Neural cell (in vitro differentiated cells): ENCODE measurements around the gene AEN. TPM values are rescaled to one million over a fixed set of nuclear protein-coding genes. Genes with fewer than 3 reads are reported as not detected.

ENCODE experiments used
- H2AFZ ChIP-seq: fragments of 200-600, 300-800 bp; sonication (generic), shearing (Covaris generic); 2 replicates; pipeline ENCODE4 v1.6.0; 2014; ENCODE audit warnings: low read depth, mild to moderate bottlenecking, antibody characterized with exemption, low read length, moderate library complexity
- H3F3A ChIP-seq: fragments of 200-600 bp; shearing (Covaris generic); 2 replicates; pipeline ENCODE4 v1.6.1; 2016; ENCODE audit warnings: mild to moderate bottlenecking, moderate library complexity, mixed read lengths, antibody characterized with exemption, low read length; ENCODE audit not compliant: insufficient read depth, poor library complexity, severe bottlenecking
- H3K27ac ChIP-seq: fragments of 200-600, 300-800 bp; sonication (generic), shearing (Covaris generic); 2 replicates; pipeline ENCODE4 v1.5.1; 2014; ENCODE audit warnings: mild to moderate bottlenecking, low read length, moderate library complexity
- H3K27me3 ChIP-seq: fragments of 300-800, 200-600 bp; sonication (generic), shearing (Covaris generic); 2 replicates; pipeline ENCODE4 v1.6.0; 2014; ENCODE audit warnings: mild to moderate bottlenecking, low read depth, low read length, moderate library complexity; ENCODE audit not compliant: insufficient read depth
- H3K36me3 ChIP-seq: fragments of 300-800, 200-600 bp; sonication (generic), shearing (Covaris generic); 2 replicates; pipeline ENCODE4 v1.5.1; 2014; ENCODE audit warnings: mild to moderate bottlenecking, antibody characterized with exemption, low read length, moderate library complexity; ENCODE audit not compliant: insufficient read depth
- H3K4me2 ChIP-seq: fragments of 300-800, 200-600 bp; sonication (generic), shearing (Covaris generic); 2 replicates; pipeline ENCODE4 v1.6.0; 2014; ENCODE audit warnings: mild to moderate bottlenecking, low read length
- H3K4me3 ChIP-seq: fragments of 300-800, 200-600 bp; sonication (generic), shearing (Covaris generic); 2 replicates; pipeline ENCODE4 v1.5.1; 2014; ENCODE audit warnings: mild to moderate bottlenecking, low read length, moderate library complexity
- H3K79me2 ChIP-seq: fragments of 200-600 bp; shearing (Covaris generic); replicated peaks from 2 replicates; pipeline ENCODE4 v1.6.0; 2014; ENCODE audit warnings: mild to moderate bottlenecking, low read length, moderate library complexity; ENCODE audit not compliant: insufficient read depth
- H3K9ac ChIP-seq: fragments of 300-800, 200-600 bp; sonication (generic), shearing (Covaris generic); 2 replicates; pipeline ENCODE4 v1.6.1; 2016; ENCODE audit warnings: mild to moderate bottlenecking, low read length, mixed read lengths
- H3K9me2 ChIP-seq: fragments of 200-600 bp; shearing (Covaris generic); 2 replicates; pipeline ENCODE4 v1.6.1; 2016; ENCODE audit warnings: mild to moderate bottlenecking, low read length, mixed read lengths; ENCODE audit not compliant: insufficient read depth
- H3K9me3 ChIP-seq: fragments of 200-600, 300-800 bp; sonication (generic), shearing (Covaris generic); 2 replicates; pipeline ENCODE4 v1.6.1; 2016; ENCODE audit warnings: mild to moderate bottlenecking, mixed run types, low read length, moderate library complexity, mixed read lengths
- H4K20me1 ChIP-seq: fragments of 200-600 bp; shearing (Covaris generic); 2 replicates; pipeline ENCODE4 v1.6.1; 2016; ENCODE audit warnings: mild to moderate bottlenecking, mixed run types; ENCODE audit not compliant: insufficient read depth
- CTCF ChIP-seq: fragments of 450-650 bp; IDR thresholded peaks from 2 replicates; pipeline ENCODE4 v1.5.1; 2014; ENCODE audit warnings: antibody characterized with exemption, mild to moderate bottlenecking, moderate library complexity; ENCODE audit not compliant: poor library complexity, severe bottlenecking
- EP300 ChIP-seq: fragments of 450-650 bp; conservative IDR thresholded peaks from 2 replicates; pipeline ENCODE4 v1.6.1; 2014; ENCODE audit warnings: antibody characterized with exemption, mild to moderate bottlenecking, moderate library complexity; ENCODE audit not compliant: poor library complexity, severe bottlenecking
- EZH2 ChIP-seq: fragments of 200-600, 300-800 bp; shearing (Covaris generic), sonication (generic); IDR thresholded peaks from 2 replicates; pipeline ENCODE4 v1.6.1; 2014; ENCODE audit warnings: antibody characterized with exemption, low read length, borderline replicate concordance, mild to moderate bottlenecking; ENCODE audit not compliant: insufficient read depth, poor library complexity, severe bottlenecking
- MXI1 ChIP-seq: fragments of 450-650 bp; conservative IDR thresholded peaks from 2 replicates; pipeline ENCODE4 v1.6.1; 2014; ENCODE audit warnings: antibody characterized with exemption, mild to moderate bottlenecking; ENCODE audit not compliant: poor library complexity, severe bottlenecking
- POLR2AphosphoS5 ChIP-seq: IDR thresholded peaks from 2 replicates; pipeline ENCODE4 v1.6.1; 2012
- RAD21 ChIP-seq: fragments of 450-650 bp; conservative IDR thresholded peaks from 2 replicates; pipeline ENCODE4 v1.6.1; 2014; ENCODE audit warnings: antibody characterized with exemption, mild to moderate bottlenecking, moderate library complexity
- REST ChIP-seq: IDR thresholded peaks from 2 replicates; pipeline ENCODE4 v1.6.1; 2012; ENCODE audit warnings: borderline replicate concordance
- SMC3 ChIP-seq: fragments of 450-650 bp; conservative IDR thresholded peaks from 2 replicates; pipeline ENCODE4 v1.6.1; 2014; ENCODE audit warnings: antibody characterized with exemption, mild to moderate bottlenecking, moderate library complexity; ENCODE audit not compliant: poor library complexity
- TAF1 ChIP-seq: IDR thresholded peaks from 2 replicates; pipeline ENCODE4 v1.6.1; 2012; ENCODE audit warnings: low read depth
- polyA plus RNA-seq: library from polyadenylated mRNA; depleted of rRNA; stranded (reverse); fragments of >200 nt; gene quantifications from 2 replicates; pipeline ENCODE4 v1.2.3, GENCODE V29; 2014

The AEN gene
- polyA plus RNA-seq, 1 donor from 2014 or later = 17.2 TPM

GRCh38 chr15:88648357-88649214 lies 27.4 kb downstream of the AEN start:
- H3K9ac ChIP-seq = no peak overlapping the region
- no peaks in the 10 kb centered on the region for H3K9me3 ChIP-seq
- no peaks in the 10 kb centered on the region for H3K27me3 ChIP-seq
- H3F3A ChIP-seq = no peaks in the 10 kb centered on the region
- no peak overlapping the region for H2AFZ ChIP-seq
- no peaks in the 10 kb centered on the region for H3K9me2 ChIP-seq
- no peak overlapping the region for H3K4me2 ChIP-seq
- no peaks in the 10 kb centered on the region for H4K20me1 ChIP-seq
- no peak overlapping the region for H3K27ac ChIP-seq
- H3K79me2 ChIP-seq = no peaks in the 10 kb centered on the region
- H3K36me3 ChIP-seq = no peaks in the 10 kb centered on the region
- H3K4me3 ChIP-seq = no peak overlapping the region
- TF ChIP-seq RAD21 (no peak), CTCF (no peak), REST (no peak), POLR2AphosphoS5 (no peak), MXI1 (no peak), SMC3 (no peak), EP300 (no peak), EZH2 (no peak), TAF1 (no peak)

GRCh38 chr15:88649286-88649733 lies 28.2 kb downstream of the AEN start:
- Histone ChIP-seq H2AFZ (no peak overlapping the region), H3K9ac (no peak overlapping the region), H3K9me2 (no peaks in the 10 kb centered on the region), H3K27ac (no peak overlapping the region), H4K20me1 (no peaks in the 10 kb centered on the region), H3K36me3 (no peaks in the 10 kb centered on the region), H3K4me2 (no peak overlapping the region), H3K9me3 (no peaks in the 10 kb centered on the region), H3K27me3 (no peaks in the 10 kb centered on the region), H3F3A (no peaks in the 10 kb centered on the region), H3K79me2 (no peaks in the 10 kb centered on the region), H3K4me3 (no peak overlapping the region)
- TF ChIP-seq TAF1 = no peak
- TF ChIP-seq RAD21 = no peak
- no peak for TF ChIP-seq MXI1
